ENCODE results near the gene MCF2L2. TPM values are rescaled to one million over a fixed set of nuclear protein-coding genes. Genes with fewer than 3 reads are reported as not detected.

Gene MCF2L2
- total and polyA plus RNA-seq, 2 of the 13 experiments (the other 11 are each of a cell fraction or from before 2014, with no cell fraction given): not detected

GRCh38 chr3:183217548-183218332 is 210.7 kb downstream of the MCF2L2 start:
- no peaks in the 10 kb centered on the region for H3K9me3 ChIP-seq (ENCODE audit: low read length)
- no peak overlapping the region for H2AFZ ChIP-seq (ENCODE audit: low read length)
- 22% methylated on average over 9 of the region's 9 CpGs for WGBS (ENCODE audit: low lambda C conversion rate)
- H3K4me3 ChIP-seq (replicated peaks in 1 of 3; ENCODE audit: insufficient read depth in 1 of 3, low read depth in 2 of 3, low read length in 3 of 3): no peak overlapping the region
- H3K27ac ChIP-seq (ENCODE audit: extremely low read length, insufficient read depth, low read length): no peak overlapping the region
- no peak overlapping the region for H3K4me2 ChIP-seq (ENCODE audit: low read depth, low read length)
- ATAC-seq: no peak
- H3K79me2 ChIP-seq (ENCODE audit: insufficient read depth, low read length): no peaks in the 10 kb centered on the region
- H3K9ac ChIP-seq (ENCODE audit: insufficient read depth, low read depth, low read length): no peak overlapping the region
- no TSS peak for BruUV-seq (replicated peaks)
- ChIA-PET POLR2A (no interaction called here), CTCF (ENCODE audit: low intra/inter-chr PET ratio, low total read pairs) (no interaction called here)
- H3K36me3 ChIP-seq (replicated peaks in 1 of 2; ENCODE audit: control insufficient read depth in 1 of 2, insufficient read depth in 2 of 2, low read length in 2 of 2): no peaks in the 10 kb centered on the region
- no peaks in the 10 kb centered on the region for H3K4me1 ChIP-seq (ENCODE audit: insufficient read depth, low read length)
- H3K27me3 ChIP-seq (ENCODE audit: control insufficient read depth in 1 of 2, insufficient read depth in 2 of 2, low read length in 2 of 2): peaks cover 0 to 31% of the 10 kb centered on the region in 2 experiments; a peak in 2 of 5 replicates
- H4K20me1 ChIP-seq (ENCODE audit: insufficient read depth, low read length): no peaks in the 10 kb centered on the region
- intact Hi-C loops (cut with micrococcal nuclease; ENCODE audit: unreplicated experiment) (no loop called here), in situ Hi-C loops (cut with HindIII; ENCODE audit: extremely low pct_ligation_motif_present, low pct_unique_long_range_greater_than_20kb) (no loop called here)
- no peak for DNase-seq (ENCODE audit: low spot score)
- TF ChIP-seq CEBPB (IDR thresholded peaks at IDR 0.05; ENCODE audit: borderline replicate concordance, low read depth, low read length): no peak
- no peak for TF ChIP-seq GMEB2 (CRISPR knock-in tag; IDR thresholded peaks at IDR 0.05; ENCODE audit: low read depth)
- no peak for TF ChIP-seq HNRNPL (IDR thresholded peaks at IDR 0.05; ENCODE audit: low read depth, low read length)
- TF ChIP-seq ZNF260 (CRISPR knock-in tag; IDR thresholded peaks at IDR 0.05; ENCODE audit: borderline replicate concordance, low read depth): no peak
- TF ChIP-seq POLR2AphosphoS2 (IDR thresholded peaks at IDR 0.05; ENCODE audit: low read depth, low read length): no peak
- FAIRE-seq: no peak

- in situ Hi-C loops (cut with HindIII; ENCODE audit: extremely low pct_ligation_motif_present, low pct_unique_long_range_greater_than_20kb): no loop called here
- Histone ChIP-seq H3K9me3 (ENCODE audit: low read length) (no peaks in the 10 kb centered on the region), H4K20me1 (ENCODE audit: insufficient read depth, low read length) (no peaks in the 10 kb centered on the region), H3K27ac (ENCODE audit: extremely low read length, insufficient read depth, low read length) (no peak overlapping the region), H2AFZ (ENCODE audit: low read length) (no peak overlapping the region), H3K79me2 (ENCODE audit: insufficient read depth, low read length) (no peaks in the 10 kb centered on the region), H3K36me3 (replicated peaks in 1 of 2; ENCODE audit: control insufficient read depth in 1 of 2, insufficient read depth in 2 of 2, low read length in 2 of 2) (no peaks in the 10 kb centered on the region), H3K4me2 (ENCODE audit: low read depth, low read length) (no peak overlapping the region), H3K4me1 (ENCODE audit: insufficient read depth, low read length) (peaks cover 15% of the 10 kb centered on the region), H3K4me3 (replicated peaks in 1 of 3; ENCODE audit: insufficient read depth in 1 of 3, low read depth in 2 of 3, low read length in 3 of 3) (no peak overlapping the region), H3K27me3 (ENCODE audit: control insufficient read depth in 1 of 2, insufficient read depth in 2 of 2, low read length in 2 of 2) (peaks cover 0 to 18% of the 10 kb centered on the region in 2 experiments; a peak in 2 of 5 replicates), H3K9ac (ENCODE audit: insufficient read depth, low read depth, low read length) (no peak overlapping the region)
- POLR2A ChIA-PET: no interaction called here
- no peak for FAIRE-seq
- no TSS peak for BruUV-seq (replicated peaks)
- 41% methylated on average over 4 of the region's 4 CpGs for WGBS (ENCODE audit: low lambda C conversion rate)
- CTCF ChIA-PET (ENCODE audit: low intra/inter-chr PET ratio, low total read pairs): no interaction called here
- intact Hi-C loops (cut with micrococcal nuclease; ENCODE audit: unreplicated experiment): no loop called here
- no peak for DNase-seq (ENCODE audit: low spot score)
- no peak for ATAC-seq
- TF ChIP-seq ZNF615 (CRISPR knock-in tag; IDR thresholded peaks at IDR 0.05; ENCODE audit: borderline replicate concordance) (no peak), AKAP8 (CRISPR knock-in tag; IDR thresholded peaks at IDR 0.05) (no peak), HNRNPUL1 (IDR thresholded peaks at IDR 0.05; ENCODE audit: low read depth, low read length) (no peak), PHF21A (CRISPR knock-in tag; IDR thresholded peaks at IDR 0.05) (no peak)
Measured at GRCh38 chr3:183215591-183216202, 212.7 kb downstream of the MCF2L2 start.

Measured in HepG2 (cell line).